HL-60 (cell line): ENCODE measurements around the gene UBE2G1.
"Not testable (repeated sequence)": the region's sequence is repeated elsewhere in the genome, so short reads cannot be mapped to it uniquely, and the experiment has no call there.

Source experiments
- DNase-seq, 2 experiments: peaks; one replicate each; pipeline ENCODE4 v3.0.0-alpha.2; 2010 to 2020; ENCODE audit warnings: low read depth in 1 of 2, low spot score in 1 of 2
- H3K27ac ChIP-seq: fragments of 250-450 bp; sonication (Bioruptor Pico); replicated peaks from 2 replicates; pipeline ENCODE4 v1.5.1; 2020; ENCODE audit warnings: mild to moderate bottlenecking, moderate library complexity
- H3K27me3 ChIP-seq: fragments of 250-450 bp; sonication (Bioruptor Pico); 2 replicates; pipeline ENCODE4 v1.5.1; 2021; ENCODE audit warnings: mild to moderate bottlenecking, moderate library complexity; ENCODE audit not compliant: insufficient read depth, poor library complexity, severe bottlenecking
- H3K4me3 ChIP-seq: replicated peaks from 2 replicates; pipeline ENCODE4 v1.5.1; 2011; ENCODE audit warnings: mild to moderate bottlenecking, control low read depth, low read length; ENCODE audit not compliant: insufficient read depth
- GABPA ChIP-seq: IDR thresholded peaks from 2 replicates; pipeline ENCODE4 v1.6.1; 2012; ENCODE audit warnings: low read depth
- POLR2AphosphoS5 ChIP-seq: IDR thresholded peaks from 2 replicates; pipeline ENCODE4 v1.6.1; 2012; ENCODE audit warnings: low read depth
- SPI1 ChIP-seq: IDR thresholded peaks from 2 replicates; pipeline ENCODE4 v1.6.1; 2012; ENCODE audit warnings: low read depth, mild to moderate bottlenecking, borderline replicate concordance
- TF ChIP-seq, protein P1 (sequence below): IDR thresholded peaks from one replicate; pipeline ENCODE4 v1.5.1; 2011; ENCODE audit warnings: low read length, control low read depth, inconsistent platforms; ENCODE audit not compliant: insufficient read depth
- TF ChIP-seq, protein P2 (sequence below): IDR thresholded peaks from 2 replicates; pipeline ENCODE4 v1.6.1; 2012; ENCODE audit warnings: low read depth; ENCODE audit not compliant: insufficient replicate concordance

The UBE2G1 gene

GRCh38 chr17:4261452-4261851 lies 105.0 kb downstream of the UBE2G1 start:
- DNase-seq = no peak
- no peak for TF ChIP-seq POLR2AphosphoS5
- TF ChIP-seq, protein P1, sequence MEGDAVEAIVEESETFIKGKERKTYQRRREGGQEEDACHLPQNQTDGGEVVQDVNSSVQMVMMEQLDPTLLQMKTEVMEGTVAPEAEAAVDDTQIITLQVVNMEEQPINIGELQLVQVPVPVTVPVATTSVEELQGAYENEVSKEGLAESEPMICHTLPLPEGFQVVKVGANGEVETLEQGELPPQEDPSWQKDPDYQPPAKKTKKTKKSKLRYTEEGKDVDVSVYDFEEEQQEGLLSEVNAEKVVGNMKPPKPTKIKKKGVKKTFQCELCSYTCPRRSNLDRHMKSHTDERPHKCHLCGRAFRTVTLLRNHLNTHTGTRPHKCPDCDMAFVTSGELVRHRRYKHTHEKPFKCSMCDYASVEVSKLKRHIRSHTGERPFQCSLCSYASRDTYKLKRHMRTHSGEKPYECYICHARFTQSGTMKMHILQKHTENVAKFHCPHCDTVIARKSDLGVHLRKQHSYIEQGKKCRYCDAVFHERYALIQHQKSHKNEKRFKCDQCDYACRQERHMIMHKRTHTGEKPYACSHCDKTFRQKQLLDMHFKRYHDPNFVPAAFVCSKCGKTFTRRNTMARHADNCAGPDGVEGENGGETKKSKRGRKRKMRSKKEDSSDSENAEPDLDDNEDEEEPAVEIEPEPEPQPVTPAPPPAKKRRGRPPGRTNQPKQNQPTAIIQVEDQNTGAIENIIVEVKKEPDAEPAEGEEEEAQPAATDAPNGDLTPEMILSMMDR = no peak
- no peak for TF ChIP-seq GABPA
- TF ChIP-seq SPI1 = no peak
- TF ChIP-seq, protein P2, sequence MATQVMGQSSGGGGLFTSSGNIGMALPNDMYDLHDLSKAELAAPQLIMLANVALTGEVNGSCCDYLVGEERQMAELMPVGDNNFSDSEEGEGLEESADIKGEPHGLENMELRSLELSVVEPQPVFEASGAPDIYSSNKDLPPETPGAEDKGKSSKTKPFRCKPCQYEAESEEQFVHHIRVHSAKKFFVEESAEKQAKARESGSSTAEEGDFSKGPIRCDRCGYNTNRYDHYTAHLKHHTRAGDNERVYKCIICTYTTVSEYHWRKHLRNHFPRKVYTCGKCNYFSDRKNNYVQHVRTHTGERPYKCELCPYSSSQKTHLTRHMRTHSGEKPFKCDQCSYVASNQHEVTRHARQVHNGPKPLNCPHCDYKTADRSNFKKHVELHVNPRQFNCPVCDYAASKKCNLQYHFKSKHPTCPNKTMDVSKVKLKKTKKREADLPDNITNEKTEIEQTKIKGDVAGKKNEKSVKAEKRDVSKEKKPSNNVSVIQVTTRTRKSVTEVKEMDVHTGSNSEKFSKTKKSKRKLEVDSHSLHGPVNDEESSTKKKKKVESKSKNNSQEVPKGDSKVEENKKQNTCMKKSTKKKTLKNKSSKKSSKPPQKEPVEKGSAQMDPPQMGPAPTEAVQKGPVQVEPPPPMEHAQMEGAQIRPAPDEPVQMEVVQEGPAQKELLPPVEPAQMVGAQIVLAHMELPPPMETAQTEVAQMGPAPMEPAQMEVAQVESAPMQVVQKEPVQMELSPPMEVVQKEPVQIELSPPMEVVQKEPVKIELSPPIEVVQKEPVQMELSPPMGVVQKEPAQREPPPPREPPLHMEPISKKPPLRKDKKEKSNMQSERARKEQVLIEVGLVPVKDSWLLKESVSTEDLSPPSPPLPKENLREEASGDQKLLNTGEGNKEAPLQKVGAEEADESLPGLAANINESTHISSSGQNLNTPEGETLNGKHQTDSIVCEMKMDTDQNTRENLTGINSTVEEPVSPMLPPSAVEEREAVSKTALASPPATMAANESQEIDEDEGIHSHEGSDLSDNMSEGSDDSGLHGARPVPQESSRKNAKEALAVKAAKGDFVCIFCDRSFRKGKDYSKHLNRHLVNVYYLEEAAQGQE = no peak
- H3K27me3 ChIP-seq = no peaks in the 10 kb centered on the region
- no peak overlapping the region for H3K27ac ChIP-seq
- H3K4me3 ChIP-seq = no peak overlapping the region

GRCh38 chr17:4258867-4259266 lies 107.6 kb downstream of the UBE2G1 start:
- Histone ChIP-seq H3K4me3 (no peak overlapping the region), H3K27ac (no peak overlapping the region), H3K27me3 (no peaks in the 10 kb centered on the region)
- no peak for DNase-seq
- TF ChIP-seq, protein P2 = no peak
- no peak for TF ChIP-seq SPI1
- no peak for TF ChIP-seq POLR2AphosphoS5

- DNase-seq = no peak
- TF ChIP-seq POLR2AphosphoS5 (no peak), SPI1 (no peak), GABPA (no peak)
- TF ChIP-seq, protein P2 = no peak
- TF ChIP-seq, protein P1 = no peak
- H3K27ac ChIP-seq = no peak overlapping the region
- no peak overlapping the region for H3K4me3 ChIP-seq
- no peaks in the 10 kb centered on the region for H3K27me3 ChIP-seq
Measured at GRCh38 chr17:4256952-4257351, 109.5 kb downstream of the UBE2G1 start.

GRCh38 chr17:4255271-4255670 lies 111.2 kb downstream of the UBE2G1 start:
- not testable (repeated sequence) for H3K27ac ChIP-seq, H3K4me3 ChIP-seq, H3K27me3 ChIP-seq, DNase-seq
